GM06990 (cell line): ENCODE results near the gene ZNF503.

Experiments used
- DNase-seq: peaks from one replicate; pipeline ENCODE4 v3.0.0-alpha.2; 2011; ENCODE audit not compliant: insufficient read length; ENCODE audit errors: extremely low read depth
- H3K27me3 ChIP-seq: replicated peaks from 2 replicates; pipeline ENCODE4 v1.6.0; 2011; ENCODE audit warnings: low read length; ENCODE audit not compliant: control insufficient read depth, insufficient read depth
- H3K36me3 ChIP-seq: 2 replicates; pipeline ENCODE4 v1.5.1; 2011; ENCODE audit warnings: low read length; ENCODE audit not compliant: control insufficient read depth, insufficient read depth
- H3K4me3 ChIP-seq: replicated peaks from 2 replicates; pipeline ENCODE4 v1.5.1; 2011; ENCODE audit warnings: low read depth, mild to moderate bottlenecking, control low read depth, low read length
- TF ChIP-seq, protein P1 (sequence below): IDR thresholded peaks from 2 replicates; pipeline ENCODE4 v1.5.1; 2011; ENCODE audit warnings: low read length, control low read depth, mild to moderate bottlenecking, inconsistent platforms; ENCODE audit not compliant: insufficient read depth, poor library complexity, severe bottlenecking

Gene ZNF503

DNA sequence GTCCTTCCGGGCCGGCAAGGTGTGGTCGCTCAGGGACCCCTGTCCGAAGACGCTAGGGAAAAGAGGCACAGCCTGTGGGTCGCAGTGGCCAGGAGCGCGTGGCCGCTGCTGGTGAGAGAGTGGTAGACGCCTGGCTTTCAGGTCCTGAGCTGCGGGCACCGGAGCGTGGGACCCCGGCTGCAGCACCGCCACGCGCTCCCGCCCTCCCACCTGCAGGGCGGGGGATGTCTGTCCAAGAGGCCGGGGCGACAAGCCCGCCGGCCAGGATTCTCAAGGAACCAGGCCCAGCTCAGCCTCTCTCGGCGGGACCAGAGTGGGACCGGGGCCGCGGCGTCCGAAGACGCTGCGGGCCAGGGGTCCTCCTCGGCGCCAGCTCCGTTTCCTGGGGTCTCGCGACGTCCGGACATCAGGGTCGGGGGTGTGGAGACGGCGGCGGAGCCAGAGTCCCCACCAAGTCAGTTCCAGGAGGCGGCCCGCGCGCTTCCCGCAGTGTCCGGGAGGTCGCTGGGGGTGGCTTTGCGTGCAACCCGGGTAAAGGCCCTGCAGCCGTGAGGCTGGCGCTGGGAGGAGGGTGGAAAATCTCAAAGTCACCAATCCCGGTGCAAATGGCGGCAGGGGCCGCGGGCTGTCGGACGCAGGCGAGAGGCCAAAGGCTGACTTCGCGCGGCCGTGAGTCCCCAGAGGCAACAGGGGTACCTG, 5.5 kb downstream of the ZNF503 start:
- TF ChIP-seq, protein P1, sequence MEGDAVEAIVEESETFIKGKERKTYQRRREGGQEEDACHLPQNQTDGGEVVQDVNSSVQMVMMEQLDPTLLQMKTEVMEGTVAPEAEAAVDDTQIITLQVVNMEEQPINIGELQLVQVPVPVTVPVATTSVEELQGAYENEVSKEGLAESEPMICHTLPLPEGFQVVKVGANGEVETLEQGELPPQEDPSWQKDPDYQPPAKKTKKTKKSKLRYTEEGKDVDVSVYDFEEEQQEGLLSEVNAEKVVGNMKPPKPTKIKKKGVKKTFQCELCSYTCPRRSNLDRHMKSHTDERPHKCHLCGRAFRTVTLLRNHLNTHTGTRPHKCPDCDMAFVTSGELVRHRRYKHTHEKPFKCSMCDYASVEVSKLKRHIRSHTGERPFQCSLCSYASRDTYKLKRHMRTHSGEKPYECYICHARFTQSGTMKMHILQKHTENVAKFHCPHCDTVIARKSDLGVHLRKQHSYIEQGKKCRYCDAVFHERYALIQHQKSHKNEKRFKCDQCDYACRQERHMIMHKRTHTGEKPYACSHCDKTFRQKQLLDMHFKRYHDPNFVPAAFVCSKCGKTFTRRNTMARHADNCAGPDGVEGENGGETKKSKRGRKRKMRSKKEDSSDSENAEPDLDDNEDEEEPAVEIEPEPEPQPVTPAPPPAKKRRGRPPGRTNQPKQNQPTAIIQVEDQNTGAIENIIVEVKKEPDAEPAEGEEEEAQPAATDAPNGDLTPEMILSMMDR = no peak
- DNase-seq = peak; percentile 9
- Histone ChIP-seq H3K36me3 (no peaks in the 10 kb centered on the region), H3K4me3 (no peak overlapping the region), H3K27me3 (peaks cover 2% of the 10 kb centered on the region; the same call in 1 of the 2 replicates)

DNA sequence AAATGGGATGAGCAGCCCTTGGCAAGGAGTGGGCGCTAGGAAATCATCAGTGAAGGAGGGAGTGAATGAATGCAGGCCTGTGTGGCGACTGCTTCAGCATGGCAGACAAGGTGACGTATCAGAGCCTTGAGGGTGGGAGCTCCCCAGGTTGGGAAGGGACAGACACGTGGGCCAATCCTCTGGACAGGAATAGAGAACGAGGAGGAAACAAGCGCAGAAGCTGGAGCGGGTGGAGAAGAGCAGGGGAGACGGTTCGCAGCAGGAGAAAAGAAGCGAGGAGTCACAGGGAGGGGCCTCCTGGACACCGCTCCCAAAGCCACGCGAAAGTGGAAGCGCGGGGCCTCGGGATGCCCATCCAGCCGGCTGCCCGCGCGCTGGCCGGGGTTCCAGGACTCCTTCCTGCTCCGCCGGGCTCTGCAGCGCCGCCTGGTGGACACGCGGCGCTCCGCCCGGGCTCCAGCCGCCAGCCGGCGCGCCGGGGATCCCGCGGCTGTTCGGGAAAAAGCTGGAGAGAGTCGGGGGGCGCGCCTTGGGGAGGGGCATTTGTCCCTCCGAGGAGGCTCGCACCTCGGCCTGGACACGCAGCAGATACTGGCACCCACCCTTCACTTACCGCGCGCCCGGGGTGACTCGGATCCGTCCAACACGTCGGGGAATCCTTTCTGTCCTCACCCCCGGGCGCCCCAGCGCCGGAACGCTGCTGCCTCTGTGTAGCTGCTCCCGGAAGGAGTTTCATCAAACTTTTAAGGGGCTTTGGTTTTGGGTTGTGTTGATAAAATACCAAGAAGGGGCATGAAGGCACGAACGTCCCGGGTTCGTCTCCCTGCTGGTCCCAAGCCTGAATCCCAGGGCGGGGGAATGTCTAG, 6.3 kb downstream of the ZNF503 start:
- Histone ChIP-seq H3K4me3 (no peak overlapping the region), H3K36me3 (no peaks in the 10 kb centered on the region), H3K27me3 (0 out of 2 replicates have a peak, but pooled peaks cover 2% of the 10 kb centered on the region)
- TF ChIP-seq, protein P1 = no peak
- peak; percentile 29 for DNase-seq

DNA sequence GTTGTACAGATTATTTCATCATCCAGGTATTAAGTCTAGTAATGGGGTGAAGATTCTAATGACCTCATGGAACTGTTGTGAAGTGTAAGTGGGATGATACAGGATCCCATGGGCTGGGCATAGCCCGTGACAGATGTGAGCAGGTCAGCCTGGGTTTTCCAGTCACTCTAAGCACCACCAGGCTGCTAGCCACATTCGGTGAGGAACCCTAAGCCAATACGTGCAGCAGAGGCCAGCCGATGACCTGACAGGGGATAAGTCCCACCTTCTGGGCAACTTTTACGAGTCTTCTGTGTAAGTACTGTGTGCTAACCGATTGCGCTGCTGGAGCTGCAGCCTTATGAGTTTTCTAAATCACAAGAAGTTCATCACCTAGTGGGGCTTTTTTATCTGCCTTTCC, 7.3 kb downstream of the ZNF503 start:
- H3K4me3 ChIP-seq = no peak overlapping the region
- 0 out of 2 replicates have a peak, but pooled peaks cover 2% of the 10 kb centered on the region for H3K27me3 ChIP-seq
- H3K36me3 ChIP-seq = no peaks in the 10 kb centered on the region
- DNase-seq = no peak
- TF ChIP-seq, protein P1 = no peak

DNA sequence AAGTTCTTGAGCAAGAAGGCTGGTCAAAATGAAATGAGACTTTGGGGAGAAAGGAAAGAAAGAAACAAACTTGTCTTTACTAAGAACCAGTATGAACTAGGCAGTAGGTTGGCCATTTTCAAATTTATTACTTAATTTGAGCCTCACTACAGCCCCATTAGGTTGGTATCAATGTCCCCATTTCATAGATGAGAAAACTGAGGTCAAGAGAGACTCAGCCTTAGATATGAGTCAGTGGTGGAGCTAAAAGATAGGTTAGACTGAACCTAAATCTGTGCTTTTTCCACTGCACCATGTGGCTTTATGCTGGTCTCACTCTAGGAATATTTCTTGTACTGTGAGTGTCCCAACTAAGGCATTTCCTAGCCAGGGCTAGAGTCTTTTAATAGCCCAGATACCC, 8.8 kb downstream of the ZNF503 start:
- no peak for DNase-seq
- Histone ChIP-seq H3K27me3 (0 out of 2 replicates have a peak, but pooled peaks cover 2% of the 10 kb centered on the region), H3K36me3 (no peaks in the 10 kb centered on the region), H3K4me3 (no peak overlapping the region)
- TF ChIP-seq, protein P1 = no peak

- DNase-seq = no peak
- TF ChIP-seq, protein P1 = no peak
- Histone ChIP-seq H3K4me3 (no peak overlapping the region), H3K27me3 (0 out of 2 replicates have a peak, but pooled peaks cover 2% of the 10 kb centered on the region), H3K36me3 (no peaks in the 10 kb centered on the region)
Measured at GRCh38 chr10:75392271-75392670, 9.3 kb downstream of the ZNF503 start.
